ENCODE data around the gene LTBP3.
A peak's percentile ranks its signal among the peaks of the same experiment; 100 is the strongest.

LTBP3 gene

DNA sequence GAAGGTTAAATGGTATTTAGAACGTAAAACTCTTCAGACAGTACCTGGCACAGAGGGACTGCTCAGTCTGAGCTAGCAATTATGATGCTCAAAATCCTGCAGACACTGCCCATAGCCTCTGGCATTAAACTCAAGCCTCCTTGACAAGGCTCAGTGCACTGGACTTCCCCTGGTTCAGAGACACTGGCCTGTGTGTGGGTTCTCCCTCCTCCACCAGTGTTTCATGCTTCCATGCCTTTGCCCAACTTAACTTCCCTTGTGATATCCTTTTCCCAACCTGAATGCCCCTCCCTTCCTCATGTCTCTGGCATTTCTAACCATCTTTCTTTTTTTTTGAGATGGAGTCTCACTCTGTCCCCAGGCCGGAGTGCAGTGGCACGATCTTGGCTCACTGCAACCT lies 9.1 kb downstream of the LTBP3 start:
- Mint-ChIP-seq H3K27ac (no peak overlapping the region), H3K36me3 (peaks cover 49% of the 10 kb centered on the region), H3K27me3 (peaks cover 4% of the 10 kb centered on the region), H3K4me1 (peaks cover 73% of the 10 kb centered on the region), H3K4me3 (no peak overlapping the region), H3K9me3 (no peaks in the 10 kb centered on the region)
- DNase-seq = no peak
- CTCF ChIA-PET = interaction anchor here (1.2 to 1.5 kb wide), 3 partner anchors 9 to 24 kb away, joined by 3 to 4 read pairs (median 3); partner anchors contain the start of gene ZNRD2

DNA sequence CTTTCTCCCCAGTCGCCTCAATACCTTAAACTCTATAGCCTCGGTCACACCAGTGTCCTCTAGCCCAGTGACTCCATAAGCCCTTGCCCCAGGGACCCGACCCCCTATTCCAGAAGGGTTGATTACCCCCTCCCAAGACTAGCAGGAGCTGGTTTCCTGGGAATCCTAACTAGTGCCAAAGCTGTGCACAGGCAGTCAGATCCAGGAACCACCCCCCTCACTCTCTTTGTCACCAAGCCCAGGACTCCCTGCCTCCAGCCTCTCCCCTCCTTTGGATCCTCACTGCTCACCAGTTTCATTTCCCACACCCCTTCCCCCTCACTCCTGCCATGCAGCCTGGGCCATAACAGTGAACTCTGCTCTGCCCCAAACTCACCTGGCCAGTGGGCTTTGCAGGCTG lies 9.8 kb downstream of the LTBP3 start:
- Mint-ChIP-seq H3K27me3 (peaks cover 4% of the 10 kb centered on the region), H3K27ac (peak overlapping the region; percentile 67), H3K4me1 (peaks cover 70% of the 10 kb centered on the region), H3K36me3 (peaks cover 51% of the 10 kb centered on the region), H3K9me3 (no peaks in the 10 kb centered on the region), H3K4me3 (peak overlapping the region; percentile 49)
- CTCF ChIA-PET = interaction anchor here (1.2 to 2.2 kb wide), 4 partner anchors 8 to 40 kb away, joined by 3 to 10 read pairs (median 4); partner anchors contain the start of gene ZNRD2
- DNase-seq = no peak

DNA sequence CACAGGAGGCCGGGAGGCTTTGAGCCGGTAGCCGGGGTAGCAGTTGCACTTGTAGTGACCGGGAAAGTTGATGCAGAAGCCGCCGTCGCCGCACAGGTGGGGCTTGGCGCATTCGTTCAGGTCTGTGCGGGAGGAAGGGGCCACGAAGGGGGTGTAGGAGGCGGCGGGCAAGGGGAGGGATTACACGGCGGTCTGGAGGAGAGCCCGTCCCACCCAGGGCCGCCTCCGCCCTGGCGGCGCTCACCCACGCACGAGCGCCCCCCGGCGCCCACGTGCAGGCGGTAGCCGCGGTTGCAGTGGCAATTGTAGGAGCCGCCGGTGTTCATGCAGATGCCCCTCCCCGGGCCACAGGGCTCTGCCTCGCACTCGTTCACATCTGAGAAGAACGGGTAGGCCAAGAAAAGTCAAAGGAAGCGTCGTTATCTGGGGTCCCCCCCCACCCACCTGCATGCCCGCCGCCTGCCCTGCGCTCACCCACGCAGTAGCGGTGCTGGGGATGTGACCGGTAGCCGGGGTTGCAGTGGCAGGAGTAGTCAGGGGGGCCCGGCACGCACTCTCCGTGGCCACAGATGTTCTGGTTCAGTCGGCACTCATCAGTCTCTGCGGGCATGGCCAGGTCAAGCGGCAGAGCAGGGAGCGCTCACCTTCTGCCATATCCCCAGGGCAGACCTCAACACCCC lies 10.6 kb downstream of the LTBP3 start:
- H3K27ac Mint-ChIP-seq = peak overlapping the region; percentile 88
- CTCF ChIA-PET = interaction anchor here (0.6 to 2.2 kb wide), 5 partner anchors 8 to 46 kb away, joined by 3 to 10 read pairs (median 4); no protein-coding TSS in a partner anchor
- no peak for DNase-seq
- H3K4me1 Mint-ChIP-seq = peaks cover 63% of the 10 kb centered on the region
- no peaks in the 10 kb centered on the region for H3K9me3 Mint-ChIP-seq
- peaks cover 50% of the 10 kb centered on the region for H3K36me3 Mint-ChIP-seq
- peaks cover 4% of the 10 kb centered on the region for H3K27me3 Mint-ChIP-seq
- peak overlapping the region; percentile 49 for H3K4me3 Mint-ChIP-seq

GRCh38 chr11:65546217-65546958 lies 11.8 kb downstream of the LTBP3 start:
- Mint-ChIP-seq H3K4me3 (peak overlapping the region; percentile 71), H3K9me3 (no peaks in the 10 kb centered on the region), H3K36me3 (peaks cover 38% of the 10 kb centered on the region), H3K27ac (peak overlapping the region; percentile 88), H3K4me1 (peaks cover 57% of the 10 kb centered on the region), H3K27me3 (peaks cover 4% of the 10 kb centered on the region)
- CTCF ChIA-PET = interaction anchor here (0.6 to 2.2 kb wide), 6 partner anchors 9 to 47 kb away, joined by 3 to 10 read pairs (median 4); no protein-coding TSS in a partner anchor
- peak; percentile 98 for DNase-seq

- no peak for DNase-seq
- H3K4me3 Mint-ChIP-seq = peak overlapping the region; percentile 71
Measured at GRCh38 chr11:65545853-65546216, 12.3 kb downstream of the LTBP3 start.

GRCh38 chr11:65542738-65543390 lies 15.3 kb downstream of the LTBP3 start:
- H3K27me3 Mint-ChIP-seq = no peaks in the 10 kb centered on the region
- CTCF ChIA-PET = interaction anchor here (1.6 to 3.9 kb wide), 5 partner anchors 9 to 51 kb away, joined by 4 to 48 read pairs (median 30); partner anchors contain the start of gene EHBP1L1
- no peak for DNase-seq
- no peak overlapping the region for H3K27ac Mint-ChIP-seq
- no peak overlapping the region for H3K4me3 Mint-ChIP-seq
- H3K36me3 Mint-ChIP-seq = peaks cover 13% of the 10 kb centered on the region
- H3K4me1 Mint-ChIP-seq = peaks cover 40% of the 10 kb centered on the region
- H3K9me3 Mint-ChIP-seq = no peaks in the 10 kb centered on the region

More at GRCh38 chr11:65545853-65546216, 12.3 kb downstream of the LTBP3 start:
- CTCF ChIA-PET = interaction anchor here (1.3 to 1.7 kb wide), 2 partner anchors 20 to 42 kb away, joined by 4 read pairs; no protein-coding TSS in a partner anchor
- Mint-ChIP-seq H3K36me3 (peaks cover 33% of the 10 kb centered on the region), H3K27me3 (peaks cover 4% of the 10 kb centered on the region), H3K27ac (peak overlapping the region; percentile 81), H3K9me3 (no peaks in the 10 kb centered on the region), H3K4me1 (peaks cover 57% of the 10 kb centered on the region)

GRCh38 chr11:65541093-65541982 lies 16.8 kb downstream of the LTBP3 start:
- DNase-seq = no peak
- Mint-ChIP-seq H3K9me3 (no peaks in the 10 kb centered on the region), H3K27ac (peak overlapping the region; percentile 89), H3K4me1 (peaks cover 27% of the 10 kb centered on the region), H3K36me3 (peaks cover 15% of the 10 kb centered on the region), H3K4me3 (peak overlapping the region; percentile 81), H3K27me3 (no peaks in the 10 kb centered on the region)
- CTCF ChIA-PET = interaction anchor here (0.7 to 3.9 kb wide), 26 partner anchors 8 to 266 kb away, joined by 3 to 95 read pairs (median 5); partner anchors contain the start of genes EHBP1L1, FAM89B, MAP3K11 and SCYL1

DNA sequence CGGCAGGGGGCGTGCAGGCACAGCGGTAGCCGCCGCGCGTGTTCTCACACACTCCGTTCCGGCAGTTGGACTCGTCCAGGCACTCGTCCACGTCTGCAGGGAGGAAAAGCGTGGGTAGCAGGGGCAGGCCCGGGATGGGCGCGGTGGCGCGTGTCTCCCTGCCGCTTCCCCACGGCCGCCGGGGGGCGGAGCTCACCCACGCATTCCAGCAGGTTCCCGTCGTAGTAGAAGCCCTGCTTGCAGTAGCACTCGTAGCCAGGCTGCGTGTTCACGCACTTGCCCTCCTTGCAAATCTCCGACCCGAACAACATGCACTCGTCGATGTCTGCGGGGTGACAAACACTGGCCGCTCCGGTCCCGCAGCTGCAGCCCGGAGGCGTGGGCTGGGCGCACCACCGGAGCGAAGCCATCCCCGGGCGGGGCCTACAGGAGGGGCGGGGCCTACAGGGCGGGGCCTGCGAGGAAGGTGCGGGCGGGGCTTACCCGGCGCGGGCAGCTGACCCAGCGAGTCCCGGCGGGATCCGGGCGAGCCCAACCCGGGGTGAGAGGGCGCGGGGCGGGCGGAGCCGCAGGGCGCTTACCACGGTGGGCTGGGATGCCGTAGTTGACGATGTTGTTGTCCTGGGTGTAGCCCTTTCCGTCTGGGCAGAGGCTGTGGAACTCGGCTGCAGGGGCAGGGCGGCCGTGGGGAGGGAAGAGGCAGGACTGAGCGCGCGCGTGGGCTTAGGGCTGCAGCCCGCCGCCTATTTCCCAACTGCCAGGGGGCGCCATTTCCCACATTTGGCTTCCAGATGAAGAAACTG lies 17.7 kb downstream of the LTBP3 start:
- H3K36me3 Mint-ChIP-seq = peaks cover 14% of the 10 kb centered on the region
- CTCF ChIA-PET = interaction anchor here (0.8 to 3.9 kb wide), 27 partner anchors 8 to 266 kb away, joined by 3 to 95 read pairs (median 5); partner anchors contain the start of genes EHBP1L1, FAM89B, MAP3K11 and SCYL1
- no peaks in the 10 kb centered on the region for H3K9me3 Mint-ChIP-seq
- H3K4me3 Mint-ChIP-seq = peak overlapping the region; percentile 81
- peak overlapping the region; percentile 89 for H3K27ac Mint-ChIP-seq
- peaks cover 20% of the 10 kb centered on the region for H3K4me1 Mint-ChIP-seq
- peak; percentile 92 for DNase-seq
- no peaks in the 10 kb centered on the region for H3K27me3 Mint-ChIP-seq

DNA sequence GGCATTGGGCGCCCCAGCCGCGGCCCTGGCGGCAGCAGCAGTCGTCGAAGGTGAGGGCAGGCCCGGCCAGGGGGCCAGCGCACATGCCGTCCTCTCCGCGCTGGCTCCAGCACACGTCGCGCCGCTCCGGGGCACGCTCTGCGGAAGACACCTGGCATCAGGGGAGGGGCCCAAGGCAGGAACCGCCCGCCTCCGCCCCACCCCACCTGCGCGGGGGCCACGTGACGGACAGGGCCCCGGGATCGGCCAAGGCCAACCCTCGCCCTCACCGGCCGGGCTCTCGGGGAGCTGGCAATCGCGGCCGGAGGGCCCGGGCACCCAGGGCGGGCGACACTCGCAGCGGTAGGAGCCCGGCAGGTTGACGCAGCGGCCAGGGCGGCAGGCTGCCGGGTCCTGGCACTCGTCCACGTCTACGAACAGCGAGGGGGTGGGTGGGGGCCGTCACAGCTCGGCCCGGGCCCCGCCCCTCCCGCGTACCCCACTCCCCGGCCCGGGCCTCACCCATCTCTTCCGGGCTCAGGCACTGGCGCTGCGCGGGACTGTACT lies 18.3 kb downstream of the LTBP3 start:
- Mint-ChIP-seq H3K4me1 (peaks cover 18% of the 10 kb centered on the region), H3K27ac (peak overlapping the region; percentile 89)

GRCh38 chr11:65538915-65539743 lies 19.0 kb downstream of the LTBP3 start:
- no peaks in the 10 kb centered on the region for H3K27me3 Mint-ChIP-seq
- no peak for DNase-seq
- peaks cover 14% of the 10 kb centered on the region for H3K4me1 Mint-ChIP-seq
- CTCF ChIA-PET = interaction anchor here (1.3 to 3.9 kb wide), 7 partner anchors 13 to 75 kb away, joined by 4 to 95 read pairs (median 19); partner anchors contain the start of genes FAM89B, MAP3K11 and ZNRD2
- no peak overlapping the region for H3K27ac Mint-ChIP-seq
- peaks cover 17% of the 10 kb centered on the region for H3K36me3 Mint-ChIP-seq
- H3K4me3 Mint-ChIP-seq = peak overlapping the region; percentile 18
- no peaks in the 10 kb centered on the region for H3K9me3 Mint-ChIP-seq

More for the DNA sequence above, 18.3 kb downstream of the LTBP3 start:
- Mint-ChIP-seq H3K27me3 (no peaks in the 10 kb centered on the region), H3K9me3 (no peaks in the 10 kb centered on the region), H3K4me3 (peak overlapping the region; percentile 81), H3K36me3 (peaks cover 14% of the 10 kb centered on the region)
- DNase-seq = no peak
- CTCF ChIA-PET = interaction anchor here (0.9 to 3.9 kb wide), 19 partner anchors 9 to 236 kb away, joined by 3 to 95 read pairs (median 8); partner anchors contain the start of genes EHBP1L1, FAM89B, MAP3K11 and SCYL1

DNA sequence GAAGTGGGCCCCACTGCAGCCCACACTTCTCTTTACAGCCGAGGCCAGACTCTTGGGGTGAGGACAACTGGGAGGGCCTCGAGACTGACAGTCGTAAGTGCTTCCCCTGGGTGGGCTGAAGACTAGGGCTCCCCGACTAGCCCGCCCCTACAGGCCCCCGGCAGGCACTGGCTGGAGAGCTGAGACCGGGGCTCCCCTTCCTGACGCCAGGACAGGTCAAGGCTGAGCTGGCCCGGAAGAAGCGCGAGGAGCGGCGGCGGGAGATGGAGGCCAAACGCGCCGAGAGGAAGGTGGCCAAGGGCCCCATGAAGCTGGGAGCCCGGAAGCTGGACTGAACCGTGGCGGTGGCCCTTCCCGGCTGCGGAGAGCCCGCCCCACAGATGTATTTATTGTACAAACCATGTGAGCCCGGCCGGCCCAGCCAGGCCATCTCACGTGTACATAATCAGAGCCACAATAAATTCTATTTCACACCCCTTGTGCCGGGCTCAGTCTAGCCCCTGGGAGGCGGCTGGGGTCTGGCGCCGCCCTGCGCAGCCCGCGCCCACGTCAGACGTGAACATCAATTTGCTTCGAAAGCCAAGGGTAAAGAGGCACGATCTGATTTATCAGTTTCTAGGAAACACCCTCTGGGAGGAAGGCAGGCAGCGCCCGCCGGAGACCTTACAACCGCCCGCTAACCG lies 19.8 kb downstream of the LTBP3 start:
- peak overlapping the region; percentile 55 for H3K27ac Mint-ChIP-seq
- H3K4me3 Mint-ChIP-seq = peak overlapping the region; percentile 28
- CTCF ChIA-PET = interaction anchor here (1.3 kb wide), 1 partner anchor 33 kb away, joined by 4 read pairs; the partner anchor contains the start of gene FAM89B

More for the DNA sequence above, 19.8 kb downstream of the LTBP3 start:
- Mint-ChIP-seq H3K27me3 (no peaks in the 10 kb centered on the region), H3K4me1 (peaks cover 14% of the 10 kb centered on the region), H3K36me3 (peaks cover 15% of the 10 kb centered on the region), H3K9me3 (no peaks in the 10 kb centered on the region)
- no peak for DNase-seq
